GM18505 (cell line): Measurements from ENCODE around the gene FBXW8.

ENCODE experiments used
- ATAC-seq: cut with Tn5 transposase; IDR thresholded peaks from one replicate; pipeline ENCODE4 v1.9.1; 2021; ENCODE audit not compliant: unreplicated experiment
- POLR2A ChIP-seq: IDR thresholded peaks from 4 replicates; pipeline ENCODE4 v1.6.1; 2011; ENCODE audit warnings: borderline replicate concordance; ENCODE audit not compliant: insufficient read depth, insufficient read length; ENCODE audit errors: extremely low read depth

Gene FBXW8

DNA sequence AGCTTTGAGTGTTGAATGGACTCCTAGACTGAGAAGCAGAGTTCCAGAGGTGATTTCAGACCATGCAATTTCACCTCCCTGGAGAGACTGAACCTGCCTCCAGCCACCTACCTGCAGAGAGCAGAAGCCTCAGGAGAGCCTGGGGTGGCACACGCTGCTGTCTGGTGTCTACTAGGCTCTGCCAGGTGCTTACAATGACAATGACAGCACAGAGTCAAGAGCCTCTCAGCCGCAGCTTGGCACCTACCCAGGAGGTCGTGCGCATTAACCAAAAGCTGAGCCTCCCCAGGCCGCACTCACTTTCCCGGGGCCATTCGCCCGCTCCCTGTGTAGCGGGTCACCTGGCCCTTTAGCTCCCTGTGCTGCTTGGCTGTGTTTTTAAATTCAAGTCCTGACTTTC, 125.3 kb downstream of the FBXW8 start:
- no peak for TF ChIP-seq POLR2A
- no peak for ATAC-seq

GRCh38 chr12:117036547-117036946, 125.8 kb downstream of the FBXW8 start:
- ATAC-seq: no peak
- TF ChIP-seq POLR2A: no peak

GRCh38 chr12:117037289-117038022, 126.7 kb downstream of the FBXW8 start:
- no peak for ATAC-seq
- no peak for TF ChIP-seq POLR2A

GRCh38 chr12:117038023-117038680, 127.4 kb downstream of the FBXW8 start:
- no peak for TF ChIP-seq POLR2A
- ATAC-seq: no peak

- no peak for ATAC-seq
- no peak for TF ChIP-seq POLR2A
Observed at GRCh38 chr12:117038919-117039318, 128.2 kb downstream of the FBXW8 start.

DNA sequence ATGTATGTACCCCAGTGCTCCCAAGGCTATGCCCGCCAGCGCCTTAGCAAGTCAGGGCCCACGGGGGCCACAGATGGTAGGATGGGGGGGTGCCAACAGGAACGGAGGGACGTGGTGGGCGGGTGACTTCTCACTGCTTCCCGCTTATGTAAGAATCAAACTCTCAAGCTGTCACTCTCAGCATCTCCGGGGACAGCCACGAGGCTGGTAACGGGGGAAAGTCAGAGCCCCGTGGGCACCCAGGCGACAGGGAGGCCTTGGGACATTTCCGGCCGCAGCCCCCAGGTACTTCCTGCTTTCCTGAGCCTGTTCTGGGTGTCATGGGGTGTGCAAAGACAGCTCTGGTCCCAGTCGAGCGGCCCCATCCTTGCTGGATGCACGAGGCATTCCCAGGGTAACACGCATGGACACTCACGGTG, 129.2 kb downstream of the FBXW8 start:
- ATAC-seq: no peak

GRCh38 chr12:117040496-117040895, 129.7 kb downstream of the FBXW8 start:
- TF ChIP-seq POLR2A: no peak
- ATAC-seq: no peak

More for the DNA sequence above, 129.2 kb downstream of the FBXW8 start:
- TF ChIP-seq POLR2A: no peak

DNA sequence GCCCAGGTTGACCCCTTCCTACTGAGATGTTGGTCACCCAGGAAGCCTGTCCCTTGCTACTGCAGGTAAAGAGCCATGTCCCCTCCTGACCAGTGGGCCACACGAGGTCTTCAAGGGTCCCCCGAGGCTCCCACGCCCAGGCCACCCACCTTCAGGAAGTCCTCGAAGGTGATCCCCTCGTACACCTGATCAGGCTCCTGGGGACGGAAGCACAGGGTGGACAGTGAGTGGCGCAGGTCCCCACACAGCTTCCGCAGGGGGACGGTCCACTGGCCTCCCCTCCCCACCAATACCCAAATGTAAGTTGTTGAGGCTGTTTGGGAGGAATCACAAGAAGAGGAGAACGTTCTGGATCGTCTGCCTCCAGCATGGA, 131.0 kb downstream of the FBXW8 start:
- ATAC-seq: no peak
- no peak for TF ChIP-seq POLR2A

GRCh38 chr12:117042171-117042842, 131.6 kb downstream of the FBXW8 start:
- no peak for ATAC-seq
- no peak for TF ChIP-seq POLR2A

DNA sequence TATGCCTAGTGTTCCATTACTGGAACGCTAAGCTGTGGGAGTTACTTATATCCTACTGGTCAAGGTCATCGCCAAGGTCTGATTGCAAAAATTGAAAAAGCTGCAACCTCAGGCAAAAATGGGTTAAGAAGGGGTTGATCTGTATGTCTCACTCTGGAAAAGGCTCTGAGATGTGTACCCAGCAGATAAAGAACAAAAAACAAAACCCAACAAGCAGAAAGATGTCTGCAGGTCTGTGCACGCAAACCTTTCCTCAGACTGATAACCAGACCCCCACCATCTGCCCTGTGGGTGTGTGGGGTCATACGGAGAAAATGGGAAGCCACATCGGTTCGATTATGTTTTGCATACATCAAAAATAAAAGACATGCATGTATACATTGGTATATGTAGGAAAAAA, 132.1 kb downstream of the FBXW8 start:
- TF ChIP-seq POLR2A: no peak
- no peak for ATAC-seq

DNA sequence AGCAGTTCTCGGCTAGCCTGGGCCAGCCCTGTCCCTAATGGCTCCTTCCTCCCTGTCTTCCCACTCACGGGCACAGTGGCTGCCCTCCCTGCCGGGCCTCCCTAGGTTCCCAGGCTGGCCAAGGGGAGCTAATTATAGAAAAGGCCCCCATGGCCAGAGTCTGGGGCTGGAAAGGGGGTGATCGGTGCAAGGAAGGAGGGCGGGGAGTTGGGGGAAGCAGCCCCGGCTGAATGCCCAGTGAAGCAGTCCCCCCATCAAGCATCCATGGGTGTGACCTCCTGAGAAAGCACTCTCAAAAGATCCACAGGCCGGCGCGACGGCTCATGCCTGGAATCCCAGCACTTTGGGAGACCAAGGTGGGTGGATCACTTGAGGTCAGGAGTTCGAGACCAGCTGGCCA, 133.6 kb downstream of the FBXW8 start:
- TF ChIP-seq POLR2A: no peak
- no peak for ATAC-seq

DNA sequence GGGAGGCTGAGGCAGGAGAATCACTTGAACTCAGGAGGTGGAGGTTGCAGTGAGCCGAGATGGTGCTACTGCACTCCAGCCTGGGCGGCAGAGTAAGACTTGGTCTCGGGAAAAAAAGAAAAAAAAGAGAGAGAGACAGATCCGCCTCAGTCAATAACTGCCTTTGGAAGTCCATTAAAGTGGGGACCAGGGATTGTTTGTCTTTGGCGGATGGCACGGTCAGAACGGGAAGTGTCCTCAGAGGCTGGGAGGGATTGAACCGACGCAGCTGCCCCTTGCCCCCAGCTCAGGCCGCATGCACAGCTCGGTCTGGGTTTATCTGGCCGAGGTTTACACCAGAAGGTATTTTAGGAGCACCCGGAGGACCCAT, 134.0 kb downstream of the FBXW8 start:
- TF ChIP-seq POLR2A: no peak
- ATAC-seq: no peak

GRCh38 chr12:117045160-117046010, 134.6 kb downstream of the FBXW8 start:
- ATAC-seq: no peak
- no peak for TF ChIP-seq POLR2A
